Frontal cortex (tissue), 4 donors: Measurements from ENCODE around the gene MCCC1. TPM values are rescaled to one million over a fixed set of nuclear protein-coding genes. Genes with fewer than 3 reads are reported as not detected.
"Not testable (repeated sequence)": the region's sequence is repeated elsewhere in the genome, so short reads cannot be mapped to it uniquely, and the experiment has no call there.

Source experiments
- DNase-seq, 2 donors: peaks; one replicate each; pipeline ENCODE4 v3.0.0; 2012; ENCODE audit warnings: low spot score in 2 of 2
- FAIRE-seq: peaks from 2 replicates; lab custom pipeline; 2012; peaks lifted over from hg19 to GRCh38; lab: Jason Lieb, UNC
- total RNA-seq: library from RNA; depleted of rRNA; stranded (reverse); fragments of >200 nt; gene quantifications from one replicate; pipeline ENCODE4 v1.2.3, GENCODE V29; 2014
- donor health status: control.
- donor health status: control.
- donor health status: control.

Gene MCCC1
- total RNA-seq, 1 donor from 2014 or later = 38.3 TPM

- not testable (repeated sequence) for FAIRE-seq, DNase-seq
Measured at GRCh38 chr3:183107372-183107771, 8.1 kb upstream of the MCCC1 start.

DNA sequence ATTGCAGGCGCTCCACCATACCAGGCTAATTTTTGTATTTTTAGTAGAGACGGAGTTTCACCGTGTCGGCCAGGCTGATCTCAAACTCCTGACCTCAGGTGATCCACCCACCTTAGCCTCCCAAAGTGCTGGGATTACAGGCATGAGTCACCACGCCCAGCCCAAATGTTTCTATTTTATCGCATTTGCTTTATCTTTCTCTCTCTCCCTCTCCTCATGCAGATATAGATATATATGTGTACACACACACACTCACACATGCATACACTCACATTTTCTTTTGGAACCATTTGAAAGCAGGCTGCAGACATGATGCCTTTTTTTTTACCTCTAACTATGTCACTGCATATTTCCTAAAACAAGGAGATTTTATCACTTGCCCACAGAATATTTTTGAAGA lies 7.3 kb upstream of the MCCC1 start:
- FAIRE-seq (no peak), DNase-seq (no peak)

DNA sequence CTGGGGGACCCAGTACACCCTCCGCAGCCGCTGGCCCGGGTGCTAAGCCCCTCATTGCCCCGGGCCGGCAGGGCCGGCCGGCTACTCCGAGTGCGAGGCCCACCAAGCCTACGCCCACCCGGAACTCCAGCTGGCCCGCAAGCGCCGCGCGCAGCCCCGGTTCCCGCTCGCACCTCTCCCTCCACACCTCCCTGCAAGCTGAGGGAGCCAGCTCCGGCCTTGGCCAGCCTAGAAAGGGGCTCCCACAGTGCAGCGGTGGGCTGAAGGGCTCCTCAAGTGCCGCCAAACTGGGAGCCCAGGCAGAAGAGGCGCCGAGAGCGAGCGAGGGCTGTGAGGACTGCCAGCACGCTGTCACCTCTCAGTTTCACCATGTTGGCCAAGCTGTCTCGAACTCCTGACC lies 4.7 kb upstream of the MCCC1 start:
- FAIRE-seq, DNase-seq: not testable (repeated sequence)

- not testable (repeated sequence) for FAIRE-seq, DNase-seq
Measured at GRCh38 chr3:183101040-183101439, 1.7 kb upstream of the MCCC1 start.

DNA sequence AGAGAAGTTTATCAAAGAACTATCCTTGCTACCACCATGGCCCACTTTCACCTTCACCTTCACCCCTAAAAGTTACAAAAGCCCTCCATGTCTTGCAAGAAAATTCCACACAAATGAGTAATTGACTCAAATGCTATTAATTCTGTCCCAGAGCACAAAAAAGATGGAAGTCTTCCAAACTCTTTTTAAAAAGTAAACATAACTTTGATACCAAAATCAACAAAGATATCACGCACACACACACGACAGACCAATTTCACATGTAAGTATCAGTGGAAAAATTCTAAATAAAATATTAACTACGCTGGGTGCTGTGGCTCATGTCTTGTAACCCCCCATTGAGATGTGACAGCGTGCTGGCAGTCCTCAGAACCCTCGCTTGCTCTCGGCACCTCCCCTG lies 1.1 kb upstream of the MCCC1 start:
- FAIRE-seq = no peak
- no peak for DNase-seq

DNA sequence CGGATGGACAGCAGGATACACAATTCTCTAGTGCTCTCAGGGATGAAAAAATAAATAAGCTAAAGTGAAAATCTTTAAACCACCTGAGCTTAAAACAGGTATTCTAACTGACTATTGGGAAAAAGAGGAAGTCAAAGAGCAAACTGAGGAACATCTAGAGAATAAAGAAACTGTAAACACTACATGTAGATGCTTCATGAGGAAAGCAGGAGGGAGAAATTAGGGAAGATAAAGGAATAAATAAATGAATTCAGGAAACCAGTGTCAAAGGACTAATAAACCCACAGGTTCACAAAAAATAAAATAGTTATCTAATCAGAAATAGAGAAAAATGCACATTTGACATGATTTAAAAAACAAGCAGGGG lies 525 bp upstream of the MCCC1 start:
- FAIRE-seq (no peak), DNase-seq (no peak)

DNA sequence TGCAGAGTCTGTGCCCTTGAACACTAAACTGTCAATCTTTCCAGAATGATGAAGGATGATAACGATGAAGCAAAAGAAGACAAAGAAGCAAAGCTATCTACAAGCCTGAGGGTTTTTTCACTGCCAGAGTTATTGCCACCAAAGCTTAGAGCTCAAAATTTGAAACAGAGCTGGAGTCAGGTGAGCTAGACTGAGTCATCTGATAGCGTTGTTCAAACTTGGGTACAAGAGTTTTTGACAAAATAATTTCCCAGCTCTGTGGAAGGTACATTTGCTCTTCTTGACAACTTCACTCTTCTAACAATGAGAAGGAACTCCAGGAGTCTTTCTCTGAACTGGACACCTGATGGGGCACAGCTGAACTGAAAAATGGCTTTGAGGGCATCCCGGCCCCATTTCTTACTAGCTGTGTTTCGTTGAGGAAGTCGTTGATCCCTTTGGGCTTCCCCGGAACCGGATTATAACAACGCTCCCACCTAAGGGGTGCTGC lies 715 bp downstream of the MCCC1 start:
- DNase-seq (no peak), FAIRE-seq (no peak)

- FAIRE-seq (no peak), DNase-seq (no peak)
Measured at GRCh38 chr3:183094711-183095110, 4.6 kb downstream of the MCCC1 start.

- DNase-seq (no peak), FAIRE-seq (no peak)
Measured at GRCh38 chr3:183092256-183092655, 7.0 kb downstream of the MCCC1 start.

DNA sequence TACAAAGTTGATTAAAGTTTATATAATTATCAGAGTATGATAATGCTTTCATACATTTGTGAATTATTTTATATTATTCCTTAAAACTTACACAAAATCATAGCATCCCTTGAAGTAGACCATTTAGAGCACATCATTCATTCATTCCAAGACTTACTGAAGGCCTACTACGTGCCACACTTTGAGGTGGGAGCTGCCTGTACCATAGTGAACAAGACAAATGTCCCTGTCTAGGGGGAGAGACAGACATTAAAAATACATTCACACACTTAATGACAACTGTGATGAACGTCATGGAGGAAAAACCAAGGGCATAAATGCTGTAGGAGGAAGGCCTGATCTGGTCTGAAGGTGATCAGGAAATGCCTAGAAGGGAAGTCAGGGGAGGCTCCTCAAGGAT lies 12.1 kb downstream of the MCCC1 start:
- FAIRE-seq (no peak), DNase-seq (no peak)

- FAIRE-seq (no peak), DNase-seq (no peak)
Measured at GRCh38 chr3:183085634-183086390, 13.5 kb downstream of the MCCC1 start.

DNA sequence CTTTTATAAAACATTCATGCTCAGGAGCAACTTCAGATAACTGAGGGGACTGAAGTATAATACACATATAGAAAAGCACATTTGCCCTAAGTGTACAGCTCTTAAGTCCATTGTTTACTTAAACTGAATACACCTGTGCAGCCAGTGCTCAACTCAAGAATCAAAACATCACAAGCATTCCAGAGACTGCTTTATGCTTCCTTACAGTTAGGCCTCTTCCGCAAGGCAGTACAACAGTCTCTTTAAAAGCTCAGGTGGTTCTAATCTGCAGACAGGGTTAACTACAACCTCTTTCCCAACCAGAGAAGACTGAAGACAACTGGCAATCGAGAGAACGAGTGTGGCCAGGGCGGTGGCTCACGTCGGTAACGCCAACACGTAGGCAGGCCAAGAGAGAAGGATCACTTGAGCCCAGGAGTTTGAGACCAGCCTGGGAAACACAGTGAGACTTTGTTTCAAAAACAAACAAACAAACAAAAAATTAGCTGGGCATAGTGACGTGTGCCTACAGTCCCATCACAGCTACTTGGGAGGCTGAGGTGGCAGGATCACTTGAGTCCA lies 16.9 kb downstream of the MCCC1 start:
- DNase-seq = no peak
- FAIRE-seq = no peak

DNA sequence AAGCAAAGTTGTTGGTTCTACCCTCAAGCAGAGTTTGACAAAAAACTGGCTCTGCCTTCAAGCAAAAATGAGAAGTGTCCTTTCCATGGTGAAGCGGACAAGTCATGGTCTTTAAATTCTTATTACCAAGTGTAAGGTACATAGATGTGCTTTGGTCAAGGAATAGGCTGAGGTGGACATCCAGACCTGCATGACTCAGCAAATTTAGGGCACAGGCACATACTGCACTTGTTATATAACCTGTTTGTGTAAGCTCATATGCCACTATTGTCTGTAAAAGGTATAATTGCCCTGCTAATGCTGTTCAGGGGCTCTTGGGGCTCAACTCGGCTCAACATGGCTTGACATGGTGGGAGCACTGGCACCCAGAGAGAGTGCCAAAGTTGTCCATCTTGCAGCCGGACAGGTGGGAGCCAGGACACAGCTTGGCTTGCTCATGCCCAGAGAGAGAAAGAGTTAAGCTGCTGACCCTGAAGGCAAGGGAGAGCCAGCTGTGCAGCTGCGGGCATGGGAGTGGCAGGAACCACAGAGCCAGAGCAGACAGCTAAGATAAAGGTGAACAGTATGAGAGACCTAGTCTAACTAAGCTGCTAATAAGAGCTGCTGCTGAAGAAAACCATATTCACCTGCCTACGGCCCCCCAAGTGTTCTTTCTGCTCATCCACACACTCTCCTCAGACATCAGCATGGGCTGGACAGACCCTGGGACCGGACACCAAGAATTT lies 17.7 kb downstream of the MCCC1 start:
- no peak for DNase-seq
- FAIRE-seq = no peak

- FAIRE-seq = no peak
Measured at GRCh38 chr3:183080628-183081027, 18.7 kb downstream of the MCCC1 start.

DNA sequence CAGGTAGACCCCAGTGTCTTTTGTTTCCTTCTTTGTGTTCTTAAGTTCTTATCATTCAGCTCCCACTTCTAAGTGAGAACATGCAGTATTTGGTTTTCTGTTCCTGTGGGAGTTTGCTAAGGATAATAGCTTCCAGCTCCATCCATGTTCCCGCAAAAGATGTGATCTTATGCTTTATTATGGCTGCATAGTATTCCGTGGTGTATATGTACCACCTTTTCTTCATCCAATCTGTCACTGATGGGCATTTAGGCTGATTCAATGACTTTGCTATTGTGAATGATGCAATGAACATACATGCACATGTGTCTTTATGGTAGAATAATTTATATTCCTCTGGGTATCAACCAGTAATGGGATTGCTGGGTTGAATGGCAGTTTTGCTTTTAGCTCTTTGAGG lies 24.4 kb downstream of the MCCC1 start:
- DNase-seq = no peak
- no peak for FAIRE-seq

More at GRCh38 chr3:183080628-183081027, 18.7 kb downstream of the MCCC1 start:
- DNase-seq = no peak

GRCh38 chr3:183074261-183074660 lies 25.0 kb downstream of the MCCC1 start:
- no peak for FAIRE-seq
- DNase-seq = no peak

GRCh38 chr3:183073839-183074238 lies 25.5 kb downstream of the MCCC1 start:
- DNase-seq (no peak), FAIRE-seq (no peak)

GRCh38 chr3:183070892-183071291 lies 28.4 kb downstream of the MCCC1 start:
- DNase-seq (no peak), FAIRE-seq (no peak)

GRCh38 chr3:183069086-183069485 lies 30.2 kb downstream of the MCCC1 start:
- FAIRE-seq = no peak
- no peak for DNase-seq

GRCh38 chr3:183066891-183067290 lies 32.4 kb downstream of the MCCC1 start:
- FAIRE-seq, DNase-seq: not testable (repeated sequence)

DNA sequence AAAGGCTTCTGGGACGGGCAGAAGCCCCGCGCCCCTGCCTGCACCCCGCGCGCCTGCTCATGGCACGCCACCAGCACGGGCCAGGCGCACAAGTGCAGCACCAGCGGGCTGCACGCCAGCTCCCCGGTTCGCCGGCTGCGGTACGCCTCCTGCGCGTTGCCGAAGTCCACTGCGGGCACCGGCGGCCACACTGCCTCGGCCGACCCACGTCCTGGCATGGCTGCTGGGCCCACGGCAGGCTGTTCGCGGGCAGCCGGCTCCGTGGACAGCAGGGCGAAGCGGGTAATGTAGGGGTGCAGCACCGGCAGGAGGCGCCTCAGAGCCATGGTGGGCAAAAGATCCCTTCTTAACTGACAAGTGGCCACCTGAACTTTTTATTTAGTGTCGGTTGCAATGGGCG lies 34.8 kb downstream of the MCCC1 start:
- DNase-seq = no peak
- no peak for FAIRE-seq
